Measurements from ENCODE around the gene TULP1. TPM values are rescaled to one million over a fixed set of nuclear protein-coding genes. Genes with fewer than 3 reads are reported as not detected.

Gene TULP1
- total and polyA plus RNA-seq, 11 donors = 0.15 TPM; not detected in 10

DNA sequence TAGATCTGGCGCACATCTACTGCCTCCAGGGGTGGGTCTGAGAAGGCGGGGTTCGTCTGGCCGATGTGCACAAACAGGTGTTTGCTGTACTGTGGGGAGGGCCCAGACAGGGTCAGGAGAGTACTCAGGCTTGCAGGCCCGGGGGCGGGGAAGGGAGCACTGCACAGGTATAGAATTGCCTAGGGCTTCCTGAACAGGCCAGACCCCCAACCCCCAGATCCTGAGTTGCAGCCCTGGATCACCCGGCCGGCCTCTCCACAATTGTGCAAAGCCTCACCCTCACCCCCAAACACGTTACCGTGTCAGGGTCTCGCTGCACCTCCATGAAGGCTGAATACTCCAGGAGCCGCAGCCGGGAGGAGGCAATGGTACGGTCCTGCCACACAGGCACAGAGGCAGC lies 36.7 kb downstream of the TULP1 start:
- Histone ChIP-seq H3K36me3 (peaks cover 0 to 93% (median 65%) of the 10 kb centered on the region in 9 donors), H3K27ac (no peak overlapping the region), H3K9me3 (no peaks in the 10 kb centered on the region), H3K27me3 (no peaks in the 10 kb centered on the region), H3K4me3 (no peak overlapping the region), H3K4me1 (peaks cover 0 to 15% (median 6%) of the 10 kb centered on the region in 12 donors)
- ATAC-seq = no peak
- TF ChIP-seq, protein P1, sequence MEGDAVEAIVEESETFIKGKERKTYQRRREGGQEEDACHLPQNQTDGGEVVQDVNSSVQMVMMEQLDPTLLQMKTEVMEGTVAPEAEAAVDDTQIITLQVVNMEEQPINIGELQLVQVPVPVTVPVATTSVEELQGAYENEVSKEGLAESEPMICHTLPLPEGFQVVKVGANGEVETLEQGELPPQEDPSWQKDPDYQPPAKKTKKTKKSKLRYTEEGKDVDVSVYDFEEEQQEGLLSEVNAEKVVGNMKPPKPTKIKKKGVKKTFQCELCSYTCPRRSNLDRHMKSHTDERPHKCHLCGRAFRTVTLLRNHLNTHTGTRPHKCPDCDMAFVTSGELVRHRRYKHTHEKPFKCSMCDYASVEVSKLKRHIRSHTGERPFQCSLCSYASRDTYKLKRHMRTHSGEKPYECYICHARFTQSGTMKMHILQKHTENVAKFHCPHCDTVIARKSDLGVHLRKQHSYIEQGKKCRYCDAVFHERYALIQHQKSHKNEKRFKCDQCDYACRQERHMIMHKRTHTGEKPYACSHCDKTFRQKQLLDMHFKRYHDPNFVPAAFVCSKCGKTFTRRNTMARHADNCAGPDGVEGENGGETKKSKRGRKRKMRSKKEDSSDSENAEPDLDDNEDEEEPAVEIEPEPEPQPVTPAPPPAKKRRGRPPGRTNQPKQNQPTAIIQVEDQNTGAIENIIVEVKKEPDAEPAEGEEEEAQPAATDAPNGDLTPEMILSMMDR (IDR thresholded peaks at IDR 0.05) = no peak
- TF ChIP-seq POLR2A (IDR thresholded peaks at IDR 0.05) = no peak
- intact Hi-C loops (cut with DNase I) = no loop called here
- DNase-seq = peak in 1 of 5 donors; percentile 18
- 87 to 92% (median 91%) methylated on average over 10 to 14 of the region's 14 CpGs for WGBS, 4 donors

DNA sequence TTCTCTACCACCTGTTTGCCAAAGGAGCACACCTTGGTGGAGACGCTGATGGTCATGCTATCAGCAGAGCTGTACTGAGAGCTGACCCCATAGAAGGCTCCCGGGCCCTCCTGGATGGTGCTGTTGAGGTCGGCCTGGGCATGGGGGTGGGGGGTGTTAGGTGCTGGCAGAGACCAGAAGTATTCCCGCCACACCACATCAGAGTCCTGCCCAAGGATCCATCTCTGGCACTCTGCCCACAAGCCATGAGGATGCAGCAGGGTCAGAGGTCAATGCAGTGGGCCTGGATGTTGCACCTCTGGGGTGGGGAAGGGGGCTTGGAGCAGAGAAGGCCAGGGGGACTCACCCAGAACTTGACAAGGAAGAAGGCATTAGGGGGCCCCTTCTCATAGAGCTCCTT lies 37.1 kb downstream of the TULP1 start:
- Histone ChIP-seq H3K27me3 (no peaks in the 10 kb centered on the region), H3K9me3 (no peaks in the 10 kb centered on the region), H3K27ac (no peak overlapping the region), H3K4me1 (peaks cover 0 to 15% (median 6%) of the 10 kb centered on the region in 12 donors), H3K36me3 (peaks cover 0 to 97% (median 67%) of the 10 kb centered on the region in 9 donors), H3K4me3 (no peak overlapping the region)
- intact Hi-C loops (cut with DNase I) = no loop called here
- ATAC-seq (peak in 1 of 4 donors; percentile 2), DNase-seq (no peak)
- TF ChIP-seq POLR2A (IDR thresholded peaks at IDR 0.05) = no peak
- TF ChIP-seq, protein P1 (IDR thresholded peaks at IDR 0.05) = no peak
- WGBS, 4 donors = 81 to 89% (median 86%) methylated on average over 3 to 4 of the region's 4 CpGs

DNA sequence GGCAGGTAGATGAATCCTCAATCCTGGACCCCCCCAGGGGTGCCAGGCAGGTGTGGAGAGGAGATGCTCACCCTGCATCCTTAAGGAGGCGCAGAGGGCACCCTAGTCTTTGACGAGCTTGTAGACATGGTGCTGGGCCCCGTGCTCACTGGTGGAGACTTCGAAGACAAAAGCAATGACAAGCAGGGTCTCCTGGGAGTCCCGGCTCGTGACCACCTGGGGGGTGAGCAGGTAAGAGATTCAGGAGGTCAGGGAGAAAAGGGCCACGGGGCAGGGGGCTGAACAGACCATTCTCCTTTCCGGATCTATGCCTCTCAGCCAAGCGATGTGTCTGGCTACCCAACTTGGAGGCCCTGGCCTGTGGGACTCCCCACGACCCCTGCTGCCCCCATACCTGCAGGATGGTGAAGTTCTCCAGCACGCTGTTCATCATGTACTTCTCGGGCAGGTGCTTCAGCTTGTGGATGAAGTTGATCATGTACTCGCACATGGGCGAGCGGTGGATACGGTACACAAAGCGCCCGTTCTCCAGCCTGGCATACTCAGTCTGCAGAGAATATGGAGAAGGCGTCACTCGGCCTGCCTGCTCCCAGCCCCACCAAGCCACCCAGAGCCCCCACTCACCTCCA lies 37.6 kb downstream of the TULP1 start:
- ATAC-seq = peak in 1 of 4 donors; percentile 4

More for the DNA sequence above, 37.6 kb downstream of the TULP1 start:
- peak overlapping the region in 1 of 12 donors; percentile 24 for H3K27ac ChIP-seq
- no peaks in the 10 kb centered on the region for H3K9me3 ChIP-seq
- H3K4me1 ChIP-seq = peaks cover 0 to 20% (median 10%) of the 10 kb centered on the region in 12 donors
- intact Hi-C loops (cut with DNase I) = no loop called here
- H3K4me3 ChIP-seq = no peak overlapping the region
- WGBS, 4 donors = 88 to 93% (median 92%) methylated on average over 20 of the region's 20 CpGs
- no peaks in the 10 kb centered on the region for H3K27me3 ChIP-seq
- no peak for TF ChIP-seq POLR2A (IDR thresholded peaks at IDR 0.05)
- TF ChIP-seq, protein P1 (IDR thresholded peaks at IDR 0.05) = no peak
- peaks cover 0 to 97% (median 70%) of the 10 kb centered on the region in 9 donors for H3K36me3 ChIP-seq
- DNase-seq = peak in 1 of 5 donors; percentile 23
